Right forelimb (tissue), 1 donor: ENCODE data around the gene RBKS.
"Not testable (repeated sequence)": the region's sequence is repeated elsewhere in the genome, so short reads cannot be mapped to it uniquely, and the experiment has no call there.

Source experiments
- DNase-seq: peaks from one replicate; pipeline ENCODE4 v3.0.0-alpha.2; 2018

Gene RBKS

DNA sequence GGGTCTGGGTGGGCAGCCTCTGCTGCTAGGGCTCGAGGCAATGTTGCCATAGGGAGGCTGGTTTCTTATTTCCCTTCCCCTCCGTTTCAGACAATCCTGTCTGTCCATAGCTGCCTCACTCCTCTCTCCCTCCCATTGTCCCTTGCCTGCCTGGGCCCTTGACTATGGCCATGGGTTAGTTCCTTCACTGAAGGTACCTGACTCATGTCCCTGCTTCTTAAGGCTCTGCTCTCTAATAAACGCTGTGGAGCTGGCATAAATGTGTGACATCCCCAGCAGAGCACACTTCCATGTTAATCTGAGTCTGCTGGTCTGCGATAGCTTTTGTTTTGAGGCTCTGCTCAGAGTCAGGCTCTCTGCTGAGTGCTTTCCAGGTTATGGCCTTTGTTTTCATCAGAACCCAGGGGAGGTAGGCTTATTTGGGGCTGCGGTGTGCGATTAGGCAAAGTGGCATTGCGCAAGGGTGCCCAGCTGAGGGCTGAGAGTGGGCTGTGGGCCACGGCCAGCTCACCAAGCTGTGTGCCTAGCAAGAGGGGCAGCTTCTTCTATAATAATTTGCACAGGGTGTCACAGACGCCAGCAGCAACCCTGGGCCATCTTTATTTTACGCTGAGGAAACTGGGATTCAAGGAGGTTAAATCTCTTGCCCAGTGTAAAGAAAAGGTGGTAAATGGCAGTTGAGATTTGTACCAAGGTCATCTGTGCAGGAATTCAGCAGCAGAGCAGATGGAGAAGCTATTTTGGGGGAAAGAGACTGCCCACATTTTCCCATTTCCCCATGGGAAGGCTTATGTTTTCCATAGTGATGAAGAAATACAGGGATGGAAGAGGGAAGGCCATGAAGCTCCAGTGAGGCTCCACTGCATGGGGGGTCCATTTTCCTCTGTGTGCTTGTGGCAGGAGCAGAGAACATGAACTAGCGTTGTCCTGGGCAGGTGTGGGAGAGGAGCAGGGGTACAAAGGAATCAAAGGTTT, 93.1 kb downstream of the RBKS start:
- DNase-seq: no peak

DNA sequence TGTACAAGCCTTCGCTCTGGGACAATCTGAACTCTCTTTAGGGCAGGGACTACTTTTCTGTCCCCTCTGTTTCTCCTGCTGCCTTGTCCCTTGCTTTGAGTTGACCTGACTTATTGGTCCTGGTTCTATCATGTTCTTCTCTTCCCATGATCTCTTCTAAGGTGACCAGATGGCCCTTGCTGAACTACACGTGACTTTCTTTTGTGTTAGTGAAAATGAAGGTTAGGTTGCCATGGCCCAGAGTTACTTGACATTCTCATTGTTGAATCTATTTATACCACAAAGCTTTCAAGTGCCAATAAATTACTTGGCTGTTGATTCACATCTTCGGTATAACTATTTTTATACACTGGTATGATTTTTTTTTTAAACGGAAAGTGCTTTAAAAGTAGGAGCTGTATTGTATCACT, 94.3 kb downstream of the RBKS start:
- no peak for DNase-seq

DNA sequence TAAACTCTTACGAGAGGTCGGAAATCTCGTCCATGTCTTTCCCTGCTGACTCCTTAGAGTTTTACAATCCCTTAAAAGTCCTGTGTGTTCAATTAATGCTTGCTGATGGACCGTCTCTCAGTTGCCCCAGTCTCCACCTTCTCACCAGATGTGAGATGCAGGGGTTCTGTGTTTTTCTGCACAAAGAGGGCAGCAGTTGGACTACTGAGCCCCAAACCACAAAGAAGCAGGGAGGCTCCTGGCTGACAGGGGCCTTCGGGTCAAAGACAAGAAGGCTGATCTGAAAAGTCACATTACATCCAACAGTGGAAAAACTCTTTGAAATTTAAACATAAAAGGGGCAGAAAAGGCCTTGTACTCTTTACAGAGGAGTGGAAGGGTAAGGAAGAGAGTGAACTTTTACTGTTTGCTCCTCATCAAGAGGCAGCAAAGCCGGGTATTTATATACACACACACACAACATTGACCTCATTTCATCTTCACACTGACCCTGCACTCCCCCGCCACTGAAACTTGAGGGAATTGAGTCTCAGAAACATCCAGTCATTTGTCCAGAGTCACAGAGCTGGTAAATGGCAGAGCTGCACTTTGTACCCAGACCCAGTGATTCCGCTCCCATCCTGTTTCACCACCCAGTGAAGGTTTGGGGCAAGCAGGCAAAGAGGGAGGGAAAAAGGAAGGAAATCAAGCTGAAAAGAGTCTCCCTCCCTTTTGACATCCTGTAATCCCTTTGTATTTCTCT, 94.9 kb downstream of the RBKS start:
- no peak for DNase-seq

DNA sequence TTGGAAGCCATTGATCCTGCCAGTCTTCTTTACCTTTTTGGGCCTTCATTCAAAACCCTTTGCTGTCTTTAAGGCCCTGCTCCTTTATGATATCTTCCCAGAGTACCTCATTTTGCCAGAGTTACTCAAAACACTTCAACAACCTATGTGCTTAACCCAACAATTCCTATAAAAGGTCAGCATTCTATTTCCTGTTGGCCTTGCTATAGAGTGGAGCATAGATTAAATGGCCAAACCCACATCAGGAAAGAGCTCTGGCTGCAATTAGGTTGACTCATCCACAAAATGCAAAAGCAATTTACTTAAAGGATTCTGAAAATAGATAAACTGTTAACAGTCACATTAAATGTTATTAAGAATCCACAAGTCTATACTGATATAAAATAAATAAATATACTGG, 97.4 kb downstream of the RBKS start:
- DNase-seq: no peak

DNA sequence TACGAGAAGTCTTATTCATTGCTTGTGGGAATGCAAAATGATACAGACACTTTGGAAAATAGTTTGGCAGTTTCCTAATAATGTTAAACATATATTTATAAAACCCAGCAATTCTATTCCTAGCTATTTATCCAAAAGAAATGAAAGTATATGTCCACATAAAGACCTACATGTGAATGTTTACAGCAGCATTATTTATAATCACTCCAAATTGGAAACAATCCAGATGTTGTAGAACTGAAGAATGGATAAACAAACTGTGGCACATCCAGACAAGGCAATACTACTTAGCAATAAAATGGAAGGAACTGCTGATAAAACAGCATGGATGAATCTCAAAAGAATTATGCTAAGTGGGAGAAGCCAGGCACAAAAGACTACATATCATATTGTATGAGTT, 99.4 kb downstream of the RBKS start:
- no peak for DNase-seq

DNA sequence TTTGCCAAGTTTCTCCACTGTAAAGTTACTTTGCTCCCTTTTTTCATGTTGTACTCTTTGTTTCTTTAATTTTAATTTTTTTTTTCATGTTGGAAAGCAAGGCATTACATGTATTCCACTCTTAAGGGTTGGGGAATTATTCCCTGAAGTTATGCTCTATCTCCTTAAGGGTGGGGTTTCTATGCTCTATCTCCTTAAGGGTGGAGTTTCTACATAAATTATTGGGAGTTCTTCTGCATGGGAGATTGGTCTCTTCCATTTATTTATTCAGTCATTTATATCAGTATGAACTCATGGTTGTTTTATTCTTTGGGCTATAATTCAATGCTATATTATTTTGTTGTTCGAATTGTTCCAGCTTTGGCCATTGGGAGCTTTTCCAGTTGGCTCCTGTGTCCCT, 107.5 kb downstream of the RBKS start:
- no peak for DNase-seq

DNA sequence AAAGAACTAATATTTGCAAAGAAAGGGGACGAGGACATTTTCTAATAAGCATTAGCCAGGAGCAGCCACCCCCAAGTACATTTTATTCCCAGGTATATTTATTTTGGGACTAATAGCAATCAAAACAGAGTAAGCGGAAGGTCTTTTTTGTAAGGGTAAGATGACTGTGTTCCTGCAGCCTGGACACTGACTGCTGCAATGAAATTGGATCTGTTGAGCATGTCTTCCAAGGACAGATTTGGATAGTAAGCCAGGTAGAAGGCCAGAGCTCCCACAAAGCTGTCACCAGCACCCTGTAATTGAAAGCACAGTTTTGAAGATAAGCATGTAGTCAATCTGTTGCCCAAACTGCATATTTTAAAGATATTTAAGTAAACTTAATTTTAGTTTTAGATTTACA, 108.7 kb downstream of the RBKS start:
- DNase-seq: no peak

DNA sequence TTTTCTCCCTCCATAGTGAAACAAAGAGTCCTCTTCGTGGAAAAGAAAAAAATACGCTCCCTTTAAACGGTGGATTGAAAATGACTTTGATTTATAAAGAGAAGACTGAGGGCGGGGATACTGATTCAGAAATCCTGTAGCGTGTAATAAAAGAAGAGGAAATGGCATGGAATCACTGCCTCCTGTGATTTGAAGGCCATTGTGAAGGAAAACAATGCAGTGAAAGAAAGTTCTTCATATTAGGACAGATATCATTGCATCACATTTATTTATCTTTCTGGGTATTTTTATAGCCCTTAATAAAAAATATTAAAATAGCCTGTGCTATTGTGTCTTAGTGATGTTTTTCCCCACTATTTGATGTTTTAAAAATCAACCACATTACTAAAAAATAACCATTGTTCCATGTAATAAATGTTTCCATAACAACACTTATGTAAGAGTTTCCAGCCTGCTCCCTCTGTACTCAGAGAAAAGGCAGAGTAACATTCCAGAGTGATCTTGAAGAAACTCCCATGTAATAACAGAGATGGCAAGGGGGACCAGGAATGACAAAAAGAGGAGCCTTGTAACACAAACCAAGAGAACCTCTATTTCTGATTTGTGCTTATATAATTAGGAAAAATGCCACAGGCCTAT, 110.7 kb downstream of the RBKS start:
- DNase-seq: no peak

DNA sequence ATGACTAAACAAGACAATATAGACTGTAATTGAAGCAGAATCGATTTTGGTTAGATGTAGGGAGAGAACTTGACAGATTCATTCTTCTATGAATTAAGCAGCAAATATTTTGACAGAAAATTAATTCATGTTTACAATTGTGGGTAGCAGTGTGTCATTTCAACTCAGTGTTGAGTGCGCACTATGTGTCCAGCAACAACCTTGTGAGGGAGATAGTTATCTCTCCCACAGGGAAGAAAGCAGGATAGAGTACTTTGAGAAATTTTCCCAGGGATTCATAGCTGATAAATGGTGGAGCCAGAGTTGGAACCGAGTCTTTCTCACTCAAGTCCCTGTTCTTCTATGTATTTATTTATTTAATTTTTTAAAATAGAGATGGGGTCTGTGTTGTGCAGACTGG, 113.5 kb downstream of the RBKS start:
- no peak for DNase-seq

DNA sequence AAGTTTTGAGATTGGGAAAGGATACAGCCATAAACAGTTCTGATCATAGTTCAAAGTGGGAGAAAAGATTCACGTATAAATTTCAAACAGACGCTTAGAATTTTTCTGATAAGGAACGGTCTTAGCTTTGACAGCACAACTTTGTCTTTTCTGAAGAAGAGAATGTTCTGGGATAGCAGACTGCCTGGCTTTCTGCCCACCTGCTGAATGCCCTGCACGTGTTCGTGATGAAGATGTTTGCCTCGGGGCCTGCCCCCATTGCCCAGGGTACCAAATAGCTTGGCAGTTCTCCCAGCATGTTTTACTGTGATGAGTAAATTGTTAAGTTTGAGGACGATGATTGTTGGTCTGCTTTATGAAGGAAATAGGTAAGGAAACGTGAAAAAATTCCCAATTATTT, 114.1 kb downstream of the RBKS start:
- no peak for DNase-seq

DNA sequence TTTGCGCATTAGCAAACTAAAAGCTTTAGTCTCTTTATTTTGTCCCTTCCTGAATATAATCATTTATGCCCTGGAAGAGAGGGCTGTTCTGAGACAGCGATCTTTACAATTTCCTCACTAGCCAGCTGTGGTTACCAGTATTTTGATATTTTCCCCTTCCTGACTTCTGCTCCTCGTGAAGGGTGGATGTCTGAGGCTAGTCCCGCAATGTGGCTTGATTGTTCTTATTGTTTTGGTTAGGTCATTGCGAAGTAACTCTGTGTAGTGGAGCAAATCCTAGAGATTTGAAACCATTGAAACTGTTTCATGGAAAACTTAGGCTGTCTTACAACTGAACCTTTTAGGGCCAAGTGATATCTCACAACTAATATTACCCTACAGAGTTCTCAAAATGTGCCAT, 116.2 kb downstream of the RBKS start:
- no peak for DNase-seq

DNA sequence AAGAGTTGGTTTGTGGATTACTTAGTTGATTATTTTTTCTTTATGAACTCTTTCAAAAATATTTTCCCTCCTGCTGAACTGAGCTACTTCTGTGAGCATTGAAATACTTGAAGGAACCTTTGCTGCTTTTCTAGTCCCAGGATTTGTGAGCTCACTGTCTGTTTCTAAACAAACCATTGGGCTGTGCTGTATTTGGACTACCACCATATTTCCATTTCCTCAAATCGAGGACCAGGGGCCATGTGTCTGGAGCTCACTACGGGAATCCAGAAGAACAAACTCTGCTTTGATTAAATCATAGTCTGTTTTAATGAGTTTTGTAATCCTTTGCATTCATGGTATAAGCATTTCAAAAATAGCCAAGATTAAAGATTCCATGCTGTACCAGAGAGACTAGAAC, 117.4 kb downstream of the RBKS start:
- DNase-seq: no peak

DNA sequence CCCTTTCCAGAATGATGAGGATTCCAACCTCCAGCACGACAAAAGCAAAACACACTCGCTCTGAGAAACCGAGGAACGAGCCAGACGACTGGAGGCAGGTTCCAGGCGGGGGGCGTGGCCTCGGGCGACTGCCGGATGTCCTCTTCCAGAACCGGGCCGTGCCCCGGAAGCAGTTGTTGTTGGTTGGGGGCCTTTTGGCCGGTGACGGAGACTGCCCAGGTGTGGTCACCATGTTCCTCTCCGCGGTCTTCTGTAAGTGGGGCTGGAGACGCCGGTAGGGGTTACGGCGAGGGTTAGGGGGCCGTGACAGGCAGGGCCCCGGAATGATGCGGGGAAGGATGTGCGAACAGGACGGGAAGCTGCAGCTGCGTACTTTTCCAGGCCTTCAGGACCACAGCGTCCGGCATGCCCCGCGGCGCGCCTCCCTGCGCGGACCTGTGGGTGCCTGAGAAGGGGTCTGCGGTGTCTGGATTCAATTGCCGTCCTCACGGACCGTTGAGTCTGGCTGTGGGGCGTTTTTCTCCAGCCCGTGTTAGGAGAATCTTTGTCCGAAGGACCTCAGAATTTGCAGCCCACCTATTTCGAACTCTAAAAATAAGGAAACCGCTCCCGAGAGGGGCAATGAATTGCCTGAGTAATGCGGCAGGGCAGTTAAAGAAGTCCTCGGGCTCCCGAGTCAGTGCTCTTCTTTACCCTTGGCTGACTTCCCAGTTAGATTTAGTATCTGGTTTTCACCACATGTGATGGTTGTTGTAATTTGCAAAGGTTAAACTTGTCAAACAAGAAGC, 118.4 kb downstream of the RBKS start, which contains the start of gene MRPL33:
MRPL33 (plus strand) TSS at position 172 of the 788 bp plus-strand sequence; CDS start at position 231, 59 bp downstream.
- DNase-seq: peak; percentile 96

DNA sequence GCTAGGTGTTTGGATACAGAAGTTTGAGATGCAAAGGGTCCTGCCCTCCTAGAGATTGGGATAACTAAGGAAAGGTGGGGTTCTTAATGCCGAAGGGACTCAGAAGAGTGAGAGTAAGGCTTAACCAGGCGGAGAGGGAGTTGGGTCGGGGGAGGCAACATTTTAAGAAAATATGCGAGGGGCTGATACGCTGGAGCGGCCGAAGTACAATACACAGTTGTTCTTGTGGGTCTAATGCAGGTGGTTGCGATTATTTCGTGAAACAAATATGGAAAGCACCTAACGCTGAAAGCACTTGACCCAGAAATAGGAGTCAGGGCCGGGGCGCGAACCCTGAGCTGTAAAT, 119.0 kb downstream of the RBKS start:
- no peak for DNase-seq

DNA sequence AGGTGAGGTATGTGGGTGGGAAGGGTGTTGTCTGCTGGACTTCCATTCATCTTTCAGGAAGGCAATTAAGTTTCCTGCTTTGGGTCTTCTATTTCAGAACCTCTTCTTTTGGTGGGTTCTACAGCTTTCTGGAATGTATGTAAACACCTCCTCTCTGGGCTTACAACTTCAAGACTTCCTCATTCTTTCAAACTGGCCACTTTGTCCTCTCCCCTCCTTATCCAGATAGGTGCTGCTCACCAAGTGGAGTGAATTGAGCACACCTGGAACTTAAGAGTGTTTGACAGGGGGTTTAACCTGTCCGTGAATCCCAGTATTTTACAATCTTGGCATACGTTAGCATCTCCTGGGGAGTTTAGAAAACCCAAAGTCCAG, 123.9 kb downstream of the RBKS start:
- no peak for DNase-seq

DNA sequence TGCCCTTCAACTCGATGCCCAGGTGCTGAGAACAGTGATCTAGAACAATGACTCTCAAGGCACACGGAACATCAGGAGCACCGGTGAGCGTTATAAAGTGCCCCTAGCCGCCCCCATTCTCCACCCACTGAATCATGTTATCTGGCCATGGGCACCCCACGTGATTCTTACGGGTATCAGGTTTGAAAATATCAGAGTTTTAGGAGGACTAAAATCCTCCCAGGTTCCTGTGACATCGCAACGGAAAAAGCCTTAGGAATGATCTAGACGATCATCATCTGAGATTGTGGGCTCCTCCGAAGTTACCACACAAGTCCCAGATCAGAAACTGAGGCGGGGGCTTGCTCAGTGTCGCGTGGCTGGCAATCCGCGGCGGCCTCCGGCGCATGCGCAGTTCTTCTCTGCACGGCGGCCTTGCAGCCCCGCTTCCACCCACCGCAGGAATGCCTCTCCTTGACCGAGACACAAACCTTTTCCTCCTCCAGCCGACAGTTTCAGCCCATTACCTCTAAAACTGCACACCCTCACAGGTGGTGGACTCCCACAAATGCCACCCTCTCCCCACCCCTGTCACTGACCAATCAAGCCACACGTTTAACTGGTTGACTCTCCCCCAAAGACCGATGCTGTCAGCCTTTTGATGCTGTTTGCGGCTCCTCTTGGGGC, 124.4 kb downstream of the RBKS start:
- DNase-seq: peak; percentile 84

DNA sequence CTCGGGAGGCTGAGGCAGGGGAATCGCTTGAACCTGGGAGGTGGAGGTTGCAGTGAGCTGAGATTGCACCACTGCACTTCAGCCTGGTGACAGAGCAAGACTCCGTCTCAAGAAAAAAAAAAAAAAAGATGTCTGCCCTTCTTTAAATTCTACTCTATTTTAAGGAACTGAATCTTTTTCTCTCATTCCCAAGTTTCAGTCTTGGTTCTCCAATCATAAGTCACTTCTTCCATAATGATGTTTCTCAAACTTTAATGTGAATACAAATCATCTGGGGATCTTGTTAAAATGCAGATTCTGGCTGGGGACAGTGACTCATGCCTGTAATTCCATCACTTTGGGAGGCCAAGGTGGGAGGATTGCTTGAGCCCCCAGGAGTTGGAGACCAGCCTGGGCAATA, 125.7 kb downstream of the RBKS start:
- DNase-seq: not testable (repeated sequence)

DNA sequence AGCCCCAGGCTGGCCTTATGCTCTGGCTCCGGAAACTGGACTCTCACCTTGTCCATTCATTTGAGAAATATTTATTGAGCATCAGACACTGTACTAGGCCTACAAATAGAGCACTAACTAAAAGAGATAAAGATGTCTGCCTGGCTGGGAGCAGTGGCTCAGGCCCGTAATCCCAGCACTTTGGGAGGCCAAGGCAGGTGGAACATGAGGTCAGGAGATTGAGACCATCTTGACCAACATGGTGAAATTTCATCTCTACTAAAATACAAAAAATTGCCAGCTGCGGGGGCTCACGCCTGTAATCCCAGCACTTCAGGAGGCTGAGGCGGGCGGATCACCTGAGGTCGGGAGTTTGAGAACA, 126.3 kb downstream of the RBKS start:
- no peak for DNase-seq

DNA sequence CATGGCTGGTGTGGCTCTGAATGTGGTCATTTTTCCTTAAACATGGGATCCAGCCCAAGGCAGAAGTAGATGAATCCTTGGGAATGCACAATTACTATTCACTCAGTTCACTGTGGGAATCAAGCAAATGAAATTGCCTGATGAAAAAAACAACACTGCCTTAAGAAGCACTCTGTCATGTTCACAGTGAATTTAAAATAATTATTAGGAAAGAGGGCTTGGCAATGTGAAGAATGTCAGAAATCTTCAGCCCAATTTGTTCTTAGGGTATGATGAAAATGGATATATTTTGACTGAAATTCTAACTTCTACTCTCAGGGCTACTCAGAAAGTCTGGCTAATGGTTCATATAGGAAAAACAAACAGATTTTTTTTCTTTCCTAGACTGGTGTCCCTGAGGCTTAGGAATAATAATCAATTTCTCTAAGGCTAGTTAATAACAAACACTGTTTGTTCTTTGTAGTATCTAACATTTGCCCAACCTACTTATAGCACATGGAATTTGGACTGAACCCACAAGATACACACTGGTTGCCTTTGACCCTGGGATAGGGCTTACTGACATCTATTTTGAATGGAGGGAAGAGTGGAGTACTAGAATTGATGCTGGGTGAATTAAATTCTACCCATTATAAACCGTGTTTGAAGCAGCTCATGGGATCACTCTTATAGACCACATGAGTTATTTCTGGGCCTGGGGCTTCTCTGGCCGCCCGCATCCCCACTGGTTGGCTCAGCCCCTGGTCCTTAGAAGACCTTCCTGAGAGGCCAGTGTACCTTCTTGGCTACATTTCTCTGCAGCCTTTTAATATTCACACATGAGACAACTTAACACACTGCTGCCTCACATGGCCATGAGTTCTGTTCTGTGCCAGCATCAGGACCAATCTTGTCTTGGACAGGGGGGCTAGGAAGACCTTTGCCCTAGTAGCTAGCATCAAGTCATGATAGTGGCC, 127.0 kb downstream of the RBKS start:
- no peak for DNase-seq

DNA sequence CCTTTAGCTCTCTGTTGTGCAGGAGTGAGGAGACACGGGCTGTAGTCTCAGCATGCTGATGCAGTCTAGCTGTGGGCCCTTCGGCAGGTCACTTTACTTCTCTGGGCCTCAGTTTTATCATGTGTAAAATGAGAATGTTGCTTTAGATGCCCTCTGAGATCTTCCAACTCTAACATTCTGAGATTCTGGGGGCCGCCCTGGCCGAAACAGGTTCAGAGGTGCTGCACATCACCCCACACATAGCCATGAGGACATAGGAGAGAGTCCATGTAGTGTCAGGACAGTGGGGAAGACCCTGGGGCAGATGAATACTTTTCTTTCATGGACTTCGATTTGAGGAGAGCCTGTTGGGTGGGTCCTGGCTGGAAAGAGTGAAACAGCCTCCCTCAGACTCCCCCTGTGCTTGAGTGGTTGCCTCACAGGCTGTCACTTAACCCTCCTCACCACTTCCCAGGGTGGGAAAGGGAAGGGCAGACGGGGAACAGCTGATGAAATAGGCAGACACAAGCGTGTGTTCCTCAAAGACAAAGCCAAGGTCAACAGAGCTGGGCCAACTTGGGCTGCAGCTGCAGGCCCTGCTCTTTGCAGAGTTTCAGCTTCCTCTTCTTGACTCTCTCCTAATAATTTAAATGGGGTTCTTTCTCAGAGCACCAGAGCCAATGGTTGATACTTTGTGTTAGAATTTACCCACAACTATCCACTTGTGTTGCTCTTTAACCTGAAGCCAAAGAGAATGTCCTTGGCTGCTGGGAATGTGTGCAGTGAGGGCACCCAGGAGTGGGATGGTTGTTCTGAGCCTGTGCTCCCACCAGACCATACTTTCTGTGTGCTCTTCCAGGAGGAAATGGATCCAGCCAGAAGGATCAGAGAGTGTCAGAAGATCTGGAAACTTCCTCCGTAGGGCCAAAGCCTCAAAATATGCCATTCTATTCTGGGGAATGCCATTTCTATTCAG, 133.4 kb downstream of the RBKS start:
- no peak for DNase-seq
